ENCODE measurements around the gene KNL1.
A peak's percentile ranks its signal among the peaks of the same experiment; 100 is the strongest.
"Not testable (repeated sequence)": the region's sequence is repeated elsewhere in the genome, so short reads cannot be mapped to it uniquely, and the experiment has no call there.

KNL1 gene

DNA sequence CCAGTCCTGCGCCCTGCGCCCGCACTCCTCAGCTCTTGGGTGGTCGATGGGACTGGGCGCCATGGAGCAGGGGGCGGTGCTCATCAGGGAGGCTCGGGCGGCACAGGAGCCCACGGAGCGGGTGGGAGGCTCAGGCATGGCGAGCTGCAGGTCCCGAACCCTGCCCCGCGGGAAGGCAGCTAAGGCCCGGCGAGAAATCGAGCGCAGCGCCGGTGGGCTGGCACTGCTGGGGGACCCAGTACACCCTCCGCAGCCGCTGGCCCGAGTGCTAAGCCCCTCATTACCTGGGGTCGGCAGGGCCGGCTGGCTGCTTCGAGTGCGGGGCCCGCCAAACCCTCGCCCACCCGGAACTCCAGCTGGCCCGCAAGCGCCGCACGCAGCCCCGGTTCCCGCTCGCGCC is 82.9 kb downstream of the KNL1 start:
- H3K4me3 ChIP-seq (ENCODE audit: low read depth, low read length); H3K27me3 ChIP-seq (ENCODE audit: control insufficient read depth, insufficient read depth, low read length); H3K36me3 ChIP-seq (ENCODE audit: control insufficient read depth, insufficient read depth, low read length); H3K9me3 ChIP-seq (ENCODE audit: control insufficient read depth, insufficient read depth, low read depth, low read length); H3K4me1 ChIP-seq (ENCODE audit: control insufficient read depth, insufficient read depth, low read length); H3K27ac ChIP-seq (ENCODE audit: low read depth, low read length); H3K9ac ChIP-seq (ENCODE audit: low read length): not testable (repeated sequence)

GRCh38 chr15:40680151-40680550 is 86.1 kb downstream of the KNL1 start:
- no peaks in the 10 kb centered on the region for H3K27me3 ChIP-seq (ENCODE audit: control insufficient read depth, insufficient read depth, low read length)
- no peaks in the 10 kb centered on the region for H3K4me1 ChIP-seq (ENCODE audit: control insufficient read depth, insufficient read depth, low read length)
- H3K4me3 ChIP-seq (ENCODE audit: low read depth, low read length), result no peak overlapping the region
- H3K36me3 ChIP-seq (ENCODE audit: control insufficient read depth, insufficient read depth, low read length), result no peaks in the 10 kb centered on the region
- H3K27ac ChIP-seq (ENCODE audit: low read depth, low read length), result no peak overlapping the region
- H3K9me3 ChIP-seq (ENCODE audit: control insufficient read depth, insufficient read depth, low read depth, low read length), result peaks cover 8% of the 10 kb centered on the region; the same call in 1 of the 2 replicates
- H3K9ac ChIP-seq (ENCODE audit: low read length), result no peak overlapping the region

DNA sequence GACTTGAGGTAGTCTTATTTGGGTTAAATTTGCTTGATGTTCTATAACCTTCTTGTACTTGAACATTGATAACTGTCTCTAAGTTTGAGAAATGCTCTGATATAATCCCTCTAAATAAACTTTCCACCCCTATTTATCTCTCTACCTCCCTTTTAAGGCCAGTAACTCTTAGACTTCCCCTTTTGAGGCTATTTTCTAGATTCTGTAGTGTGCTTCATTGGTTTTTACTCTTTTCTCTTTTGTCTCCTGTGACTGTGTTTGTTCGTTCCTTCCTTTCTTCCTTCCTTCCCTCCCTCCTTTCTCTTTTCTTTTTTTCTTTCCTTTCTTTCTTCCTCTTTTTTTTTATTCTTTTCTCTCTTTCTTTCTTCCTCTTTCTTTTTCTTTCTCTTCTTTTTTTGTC is 86.9 kb downstream of the KNL1 start:
- not testable (repeated sequence) for H3K27ac ChIP-seq (ENCODE audit: low read depth, low read length); H3K4me3 ChIP-seq (ENCODE audit: low read depth, low read length); H3K36me3 ChIP-seq (ENCODE audit: control insufficient read depth, insufficient read depth, low read length); H3K4me1 ChIP-seq (ENCODE audit: control insufficient read depth, insufficient read depth, low read length); H3K27me3 ChIP-seq (ENCODE audit: control insufficient read depth, insufficient read depth, low read length); H3K9ac ChIP-seq (ENCODE audit: low read length)
- peaks cover 12% of the 10 kb centered on the region; the same call in 1 of the 2 replicates for H3K9me3 ChIP-seq (ENCODE audit: control insufficient read depth, insufficient read depth, low read depth, low read length)

DNA sequence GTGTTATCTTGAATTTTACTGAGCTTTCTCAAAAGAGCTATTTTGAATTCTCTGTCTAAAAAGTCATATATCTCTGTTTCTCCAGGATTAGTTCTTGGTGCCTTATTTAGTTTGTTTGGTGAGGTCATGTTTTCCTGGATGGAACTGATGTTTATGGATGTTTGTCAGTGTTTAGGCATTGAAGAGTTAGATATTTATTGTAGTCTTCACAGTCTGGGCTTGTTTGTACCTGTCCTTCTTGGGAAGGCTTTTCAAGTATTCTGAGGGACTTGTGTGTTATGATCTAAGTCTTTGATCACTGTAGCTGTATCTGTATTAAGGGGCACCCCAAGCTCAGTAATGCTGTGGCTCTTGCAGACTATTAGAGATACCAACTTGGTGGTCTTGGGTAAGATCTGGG is 90.3 kb downstream of the KNL1 start:
- peaks cover 12% of the 10 kb centered on the region; the same call in 1 of the 2 replicates for H3K9me3 ChIP-seq (ENCODE audit: control insufficient read depth, insufficient read depth, low read depth, low read length)
- H3K27me3 ChIP-seq (ENCODE audit: control insufficient read depth, insufficient read depth, low read length), result no peaks in the 10 kb centered on the region
- H3K4me1 ChIP-seq (ENCODE audit: control insufficient read depth, insufficient read depth, low read length), result peaks cover 4% of the 10 kb centered on the region; the same call in 1 of the 2 replicates
- H3K27ac ChIP-seq (ENCODE audit: low read depth, low read length), result no peak overlapping the region
- no peak overlapping the region for H3K9ac ChIP-seq (ENCODE audit: low read length)
- no peaks in the 10 kb centered on the region for H3K36me3 ChIP-seq (ENCODE audit: control insufficient read depth, insufficient read depth, low read length)
- no peak overlapping the region for H3K4me3 ChIP-seq (ENCODE audit: low read depth, low read length)

- no peaks in the 10 kb centered on the region for H3K27me3 ChIP-seq (ENCODE audit: control insufficient read depth, insufficient read depth, low read length)
- H3K9ac ChIP-seq (ENCODE audit: low read length), result no peak overlapping the region
- H3K9me3 ChIP-seq (ENCODE audit: control insufficient read depth, insufficient read depth, low read depth, low read length), result peaks cover 12% of the 10 kb centered on the region; the same call in 1 of the 2 replicates
- no peak overlapping the region for H3K4me3 ChIP-seq (ENCODE audit: low read depth, low read length)
- no peaks in the 10 kb centered on the region for H3K36me3 ChIP-seq (ENCODE audit: control insufficient read depth, insufficient read depth, low read length)
- H3K4me1 ChIP-seq (ENCODE audit: control insufficient read depth, insufficient read depth, low read length), result peaks cover 7% of the 10 kb centered on the region; the same call in 1 of the 2 replicates
- H3K27ac ChIP-seq (ENCODE audit: low read depth, low read length), result no peak overlapping the region
These were observed 91.3 kb downstream of the KNL1 start for GRCh38 chr15:40685376-40685775.

GRCh38 chr15:40688932-40689799 is 95.1 kb downstream of the KNL1 start:
- Histone ChIP-seq H3K4me1 (ENCODE audit: control insufficient read depth, insufficient read depth, low read length) (peaks cover 7% of the 10 kb centered on the region; the same call in 1 of the 2 replicates), H3K9me3 (ENCODE audit: control insufficient read depth, insufficient read depth, low read depth, low read length) (peaks cover 12% of the 10 kb centered on the region; the same call in 1 of the 2 replicates), H3K36me3 (ENCODE audit: control insufficient read depth, insufficient read depth, low read length) (no peaks in the 10 kb centered on the region), H3K27me3 (ENCODE audit: control insufficient read depth, insufficient read depth, low read length) (no peaks in the 10 kb centered on the region), H3K4me3 (ENCODE audit: low read depth, low read length) (no peak overlapping the region), H3K9ac (ENCODE audit: low read length) (no peak overlapping the region), H3K27ac (ENCODE audit: low read depth, low read length) (no peak overlapping the region)

GRCh38 chr15:40691737-40692136 is 97.7 kb downstream of the KNL1 start:
- no peak overlapping the region for H3K9ac ChIP-seq (ENCODE audit: low read length)

GRCh38 chr15:40693904-40694687 is 100.0 kb downstream of the KNL1 start:
- Histone ChIP-seq H3K4me3 (ENCODE audit: low read depth, low read length) (peak overlapping the region; percentile 86), H3K4me1 (ENCODE audit: control insufficient read depth, insufficient read depth, low read length) (peaks cover 4% of the 10 kb centered on the region; the same call in 1 of the 2 replicates), H3K9ac (ENCODE audit: low read length) (peak overlapping the region; percentile 85), H3K27ac (ENCODE audit: low read depth, low read length) (no peak overlapping the region), H3K36me3 (ENCODE audit: control insufficient read depth, insufficient read depth, low read length) (peaks cover 6% of the 10 kb centered on the region), H3K27me3 (ENCODE audit: control insufficient read depth, insufficient read depth, low read length) (no peaks in the 10 kb centered on the region), H3K9me3 (ENCODE audit: control insufficient read depth, insufficient read depth, low read depth, low read length) (no peaks in the 10 kb centered on the region)

More at GRCh38 chr15:40691737-40692136, 97.7 kb downstream of the KNL1 start:
- no peaks in the 10 kb centered on the region for H3K9me3 ChIP-seq (ENCODE audit: control insufficient read depth, insufficient read depth, low read depth, low read length)
- no peaks in the 10 kb centered on the region for H3K27me3 ChIP-seq (ENCODE audit: control insufficient read depth, insufficient read depth, low read length)
- H3K36me3 ChIP-seq (ENCODE audit: control insufficient read depth, insufficient read depth, low read length), result no peaks in the 10 kb centered on the region
- no peak overlapping the region for H3K4me3 ChIP-seq (ENCODE audit: low read depth, low read length)
- H3K4me1 ChIP-seq (ENCODE audit: control insufficient read depth, insufficient read depth, low read length), result peaks cover 7% of the 10 kb centered on the region
- no peak overlapping the region for H3K27ac ChIP-seq (ENCODE audit: low read depth, low read length)

GRCh38 chr15:40694688-40695468 is 100.8 kb downstream of the KNL1 start, which contains the start of gene RAD51:
Gene RAD51, plus strand, starts transcription at chr15:40695174. Its CDS starts 3,585 bp downstream, at chr15:40698759.
- Histone ChIP-seq H3K27ac (ENCODE audit: low read depth, low read length) (peak within 1 kb of the TSS; percentile 82), H3K4me1 (ENCODE audit: control insufficient read depth, insufficient read depth, low read length) (no peaks in the 10 kb centered on the region; the same call in 1 of the 2 replicates), H3K27me3 (ENCODE audit: control insufficient read depth, insufficient read depth, low read length) (no peaks in the 10 kb centered on the region)

DNA sequence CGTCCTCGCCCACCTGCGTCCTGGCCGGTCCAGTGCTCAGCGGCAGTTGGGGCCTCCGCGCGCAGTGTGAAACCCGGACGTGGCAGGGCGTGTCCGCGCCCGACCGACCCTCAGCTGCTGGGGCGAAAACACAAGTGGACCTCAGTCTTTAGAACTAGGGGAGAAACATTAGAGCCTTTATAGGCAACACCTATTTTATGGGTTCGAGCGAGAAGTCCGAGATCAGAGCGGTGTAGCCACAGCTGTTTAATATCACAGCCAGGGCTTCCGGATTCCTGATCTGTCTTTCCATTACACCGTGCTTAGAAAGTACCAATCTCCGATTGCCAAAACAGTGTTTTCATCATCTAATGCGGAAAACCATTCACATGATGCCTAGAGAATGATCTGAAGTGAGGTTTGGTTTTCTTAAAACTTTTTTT is 101.4 kb downstream of the KNL1 start:
- peak overlapping the region; percentile 86 for H3K4me3 ChIP-seq (ENCODE audit: low read depth, low read length)
- H3K27me3 ChIP-seq (ENCODE audit: control insufficient read depth, insufficient read depth, low read length), result no peaks in the 10 kb centered on the region
- H3K27ac ChIP-seq (ENCODE audit: low read depth, low read length), result peak overlapping the region; percentile 82
- no peaks in the 10 kb centered on the region for H3K9me3 ChIP-seq (ENCODE audit: control insufficient read depth, insufficient read depth, low read depth, low read length)
- no peaks in the 10 kb centered on the region; the same call in 1 of the 2 replicates for H3K4me1 ChIP-seq (ENCODE audit: control insufficient read depth, insufficient read depth, low read length)
- H3K36me3 ChIP-seq (ENCODE audit: control insufficient read depth, insufficient read depth, low read length), result peaks cover 19% of the 10 kb centered on the region
- H3K9ac ChIP-seq (ENCODE audit: low read length), result peak overlapping the region; percentile 85

More at GRCh38 chr15:40694688-40695468, 100.8 kb downstream of the KNL1 start, which contains the start of gene RAD51:
- Histone ChIP-seq H3K9me3 (ENCODE audit: control insufficient read depth, insufficient read depth, low read depth, low read length) (no peaks in the 10 kb centered on the region), H3K4me3 (ENCODE audit: low read depth, low read length) (peak within 1 kb of the TSS; percentile 86), H3K36me3 (ENCODE audit: control insufficient read depth, insufficient read depth, low read length) (peaks cover 13% of the 10 kb centered on the region), H3K9ac (ENCODE audit: low read length) (peak within 1 kb of the TSS; percentile 85)

Data from HUES6 (cell line).